ENCODE data around the gene PDZD7. TPM values are rescaled to one million over a fixed set of nuclear protein-coding genes. Genes with fewer than 3 reads are reported as not detected.

Gene PDZD7
- total and polyA plus RNA-seq, 2 of the 8 experiments (the other 6 are each of a cell fraction or from before 2014, with no cell fraction given), result 0.88 to 1.6 TPM

- Histone ChIP-seq H3K79me1 (ENCODE audit: low read depth, low read length) (no peaks in the 10 kb centered on the region; the same call in none of the 2 replicates), H3K27ac (ENCODE audit: low read depth, low read length) (peak overlapping the region; percentile 51; the same call in 1 of the 2 replicates), H3K4me2 (ENCODE audit: insufficient read depth in 1 of 2, low read depth in 2 of 2, low read length in 2 of 2) (peak overlapping the region; percentile 93 to 99), H4K91ac (replicated peaks; ENCODE audit: insufficient read length, low read length) (peak overlapping the region; percentile 69), H3K9me3 (ENCODE audit: insufficient read depth in 2 of 2, low read depth in 1 of 2, low read length in 1 of 2) (no peaks in the 10 kb centered on the region), H3K79me2 (ENCODE audit: control insufficient read depth in 1 of 2, insufficient read depth in 2 of 2, low read length in 2 of 2) (peaks cover 0 to 23% of the 10 kb centered on the region in 2 experiments; a peak in 2 of 4 replicates), H3K4me1 (replicated peaks in 1 of 4; ENCODE audit: control insufficient read depth in 3 of 4, insufficient read depth in 4 of 4, low read length in 3 of 4) (peaks cover 4 to 23% (median 14%) of the 10 kb centered on the region in 4 experiments), H3K14ac (ENCODE audit: insufficient read length) (no peak overlapping the region), H3K27me3 (replicated peaks in 1 of 4; ENCODE audit: control insufficient read depth in 3 of 4, extremely low read depth in 1 of 4, insufficient read depth in 3 of 4, low read length in 3 of 4) (no peaks in the 10 kb centered on the region), H2BK5ac (ENCODE audit: low read depth, low read length) (peak overlapping the region; percentile 98), H2BK15ac (ENCODE audit: low read length) (peak overlapping the region; percentile 61; the same call in 1 of the 2 replicates), H2BK12ac (ENCODE audit: low read depth, low read length) (peak overlapping the region; percentile 68), H3K9ac (replicated peaks in 1 of 4; ENCODE audit: extremely low read depth in 1 of 4, low read depth in 3 of 4, low read length in 3 of 4) (peak overlapping the region in 3 of 4 experiments; percentile 60 to 70 (median 67); a peak in 5 of 7 replicates), H3K4ac (replicated peaks; ENCODE audit: insufficient read length, low read depth, low read length) (peak overlapping the region; percentile 80), H3K36me3 (ENCODE audit: control insufficient read depth in 2 of 4, insufficient read depth in 4 of 4, low read length in 3 of 4) (peaks cover 10 to 23% (median 12%) of the 10 kb centered on the region in 4 experiments; a peak in 7 of 8 replicates), H3K4me3 (ENCODE audit: extremely low read depth in 1 of 4, insufficient read depth in 2 of 4, low read depth in 3 of 4, low read length in 4 of 4) (peak overlapping the region; percentile 75 to 90 (median 76)), H2AK5ac (ENCODE audit: low read depth, low read length) (peak overlapping the region; percentile 28; the same call in 1 of the 2 replicates), H2BK20ac (ENCODE audit: low read length) (no peak overlapping the region), H3K23ac (ENCODE audit: insufficient read length) (no peak overlapping the region), H3K23me2 (ENCODE audit: low read depth, low read length) (peaks cover 17% of the 10 kb centered on the region), H4K20me1 (replicated peaks in 1 of 2; ENCODE audit: control insufficient read depth in 1 of 2, insufficient read depth in 2 of 2, low read length in 2 of 2) (peaks cover 0 to 7% of the 10 kb centered on the region in 2 experiments), H4K5ac (ENCODE audit: insufficient read length, low read depth, low read length) (peak overlapping the region; percentile 77), H3K56ac (replicated peaks; ENCODE audit: insufficient read length, low read depth, low read length) (peak overlapping the region; percentile 94), H3K18ac (ENCODE audit: extremely low read depth, low read length) (peak overlapping the region; percentile 93), H2BK120ac (replicated peaks; ENCODE audit: low read depth, low read length) (peak overlapping the region; percentile 39), H4K8ac (ENCODE audit: extremely low read depth, insufficient read depth, low read length) (peak overlapping the region; percentile 88; the same call in 1 of the 2 replicates), H2AFZ (ENCODE audit: low read length) (peak overlapping the region; percentile 8; the same call in 1 of the 2 replicates)
- FAIRE-seq (no peak), DNase-seq (ENCODE audit: low read depth in 1 of 2, low spot score in 2 of 2) (peak in 1 of 2 experiments; percentile 83)
- POLR2A ChIA-PET (ENCODE audit: partially characterized antibody), result interaction anchor here (1.1 to 12.6 kb wide), 7 partner anchors 9 to 84 kb away, joined by 3 to 143 read pairs (median 6); partner anchors contain the start of genes MRPL43, PDZD7, SFXN3 and SLF2
- WGBS, 2 experiments (ENCODE audit: extremely low coverage in 1 of 2, insufficient coverage in 1 of 2, insufficient read length in 1 of 2, insufficient replicate concordance in 2 of 2, low coverage in 1 of 2, low lambda C conversion rate in 2 of 2, missing lambda C conversion rate in 1 of 2), result 9% methylated on average over 18 of the region's 46 CpGs; no CpG with 5 or more reads in 1 of the 2 experiments
- CTCF ChIA-PET (ENCODE audit: partially characterized antibody), result interaction anchor here (0.6 to 26.8 kb wide), 25 partner anchors 10 to 590 kb away, joined by 3 to 464 read pairs (median 4); partner anchors contain the start of genes HIF1AN, MRPL43, PDZD7 and SEMA4G
- TF ChIP-seq CTCF (IDR thresholded peaks at IDR 0.05; ENCODE audit: control extremely low read depth in 1 of 3, insufficient read depth in 1 of 3, low read depth in 1 of 3, low read length in 3 of 3) (no peak), CHD2 (IDR thresholded peaks at IDR 0.05; ENCODE audit: low read length) (no peak), EZH2 (IDR thresholded peaks at IDR 0.05; ENCODE audit: low read depth, low read length, severe bottlenecking) (no peak), ATF3 (IDR thresholded peaks at IDR 0.05; ENCODE audit: insufficient read depth, low read depth, low read length) (peak; percentile 51), CTBP2 (IDR thresholded peaks at IDR 0.05; ENCODE audit: borderline replicate concordance, insufficient read depth, insufficient read length, low read length) (no peak)
Measured at GRCh38 chr10:100996678-100997359, 34.1 kb downstream of the PDZD7 start.

Measured in H1 (cell line).